IMR-90 (cell line): ENCODE results near the gene OPRL1. TPM values are rescaled to one million over a fixed set of nuclear protein-coding genes. Genes with fewer than 3 reads are reported as not detected.
A peak's percentile ranks its signal among the peaks of the same experiment; 100 is the strongest.

ENCODE experiments used
- ATAC-seq: fragments of 200-7000 bp; cut with Tn5 transposase; 2 replicates; pipeline ENCODE4 v1.9.1; 2020; ENCODE audit warnings: low read depth, mild to moderate bottlenecking, moderate library complexity
- BruUV-seq: library from RNA; stranded (reverse); fragments of 400-500 nt; replicated peaks from 2 replicates; lab custom pipeline; 2021; lab: Mats Ljungman, UMichigan
- CTCF ChIA-PET: fragments of 300-600 bp; formaldehyde crosslinking; extraction: SDS; loops from one replicate; lab custom pipeline; 2021; ENCODE audit warnings: antibody characterized with exemption; lab: Yijun Ruan, JAX
- POLR2A ChIA-PET: fragments of 300-600 bp; sonication (Branson Sonifier 250); formaldehyde crosslinking; loops from one replicate; lab custom pipeline; 2022; ENCODE audit warnings: antibody characterized with exemption; ENCODE audit not compliant: unreplicated experiment; lab: Charles Lee
- DNase-seq: peaks from one replicate; pipeline ENCODE4 v3.0.0; 2013
- H2AFZ ChIP-seq: replicated peaks from 2 replicates; pipeline ENCODE3; 2013; ENCODE audit warnings: low read length, mild to moderate bottlenecking; ENCODE audit not compliant: poor library complexity
- H2AK5ac ChIP-seq: 2 replicates; pipeline ENCODE4 v1.6.1; 2013; ENCODE audit warnings: low read depth, low read length, inconsistent platforms
- H2AK9ac ChIP-seq: replicated peaks from 2 replicates; pipeline ENCODE3; 2013; ENCODE audit warnings: mild to moderate bottlenecking, low read depth, low read length, moderate library complexity; ENCODE audit not compliant: poor library complexity
- H2BK120ac ChIP-seq: 2 replicates; pipeline ENCODE4 v1.6.1; 2013; ENCODE audit warnings: low read depth, low read length, inconsistent platforms
- H2BK15ac ChIP-seq: 3 replicates; pipeline ENCODE4 v1.6.1; 2013; ENCODE audit warnings: low read depth, low read length, inconsistent platforms
- H2BK20ac ChIP-seq: 2 replicates; pipeline ENCODE4 v1.6.1; 2013; ENCODE audit warnings: low read depth, mild to moderate bottlenecking, inconsistent platforms, low read length, moderate library complexity
- H2BK5ac ChIP-seq: 2 replicates; pipeline ENCODE4 v1.6.1; 2013; ENCODE audit warnings: mild to moderate bottlenecking, low read depth, low read length, inconsistent platforms; ENCODE audit not compliant: poor library complexity, severe bottlenecking
- H3K14ac ChIP-seq: replicated peaks from 2 replicates; pipeline ENCODE4 v1.6.1; 2013; ENCODE audit warnings: low read depth, low read length, inconsistent platforms
- H3K18ac ChIP-seq: 2 replicates; pipeline ENCODE4 v1.6.1; 2013; ENCODE audit warnings: low read depth, low read length, control low read depth
- H3K23ac ChIP-seq: 2 replicates; pipeline ENCODE4 v1.6.1; 2013; ENCODE audit warnings: low read depth, low read length, inconsistent platforms
- H3K27ac ChIP-seq: 2 replicates; pipeline ENCODE4 v1.5.1; 2013; ENCODE audit warnings: mild to moderate bottlenecking, control low read depth, low read length; ENCODE audit not compliant: insufficient read depth
- H3K27me3 ChIP-seq: 2 replicates; pipeline ENCODE4 v1.6.1; 2013; ENCODE audit warnings: low read length; ENCODE audit not compliant: control insufficient read depth, insufficient read depth
- H3K36me3 ChIP-seq: 2 replicates; pipeline ENCODE4 v1.6.1; 2013; ENCODE audit warnings: low read length, mixed read lengths; ENCODE audit not compliant: control insufficient read depth, insufficient read depth
- H3K4ac ChIP-seq: 2 replicates; pipeline ENCODE4 v1.6.1; 2013; ENCODE audit warnings: low read depth, low read length, inconsistent platforms
- H3K4me1 ChIP-seq: 2 replicates; pipeline ENCODE4 v1.6.1; 2013; ENCODE audit warnings: low read length, mixed read lengths; ENCODE audit not compliant: control insufficient read depth, insufficient read depth
- H3K4me2 ChIP-seq: 2 replicates; pipeline ENCODE4 v1.6.1; 2013; ENCODE audit warnings: low read depth, mild to moderate bottlenecking, control low read depth, low read length, moderate library complexity
- H3K4me3 ChIP-seq: 2 replicates; pipeline ENCODE4 v1.5.1; 2013; ENCODE audit warnings: low read depth, mild to moderate bottlenecking, control low read depth, low read length, moderate library complexity; ENCODE audit not compliant: insufficient read depth
- H3K56ac ChIP-seq: 2 replicates; pipeline ENCODE4 v1.6.1; 2013; ENCODE audit warnings: low read length, inconsistent platforms; ENCODE audit not compliant: insufficient read depth; ENCODE audit errors: extremely low read depth
- H3K79me1 ChIP-seq, 2 experiments: 2 replicates each; pipeline ENCODE4 v1.6.1; 2013; ENCODE audit warnings: low read length in 2 of 2, inconsistent platforms in 1 of 2, low read depth in 1 of 2
- H3K9ac ChIP-seq: 2 replicates; pipeline ENCODE4 v1.6.1; 2013; ENCODE audit warnings: low read depth, low read length, control low read depth
- H3K9me1 ChIP-seq: 2 replicates; pipeline ENCODE4 v1.6.1; 2013; ENCODE audit warnings: low read length, inconsistent platforms; ENCODE audit not compliant: insufficient read depth
- H3K9me3 ChIP-seq: 2 replicates; pipeline ENCODE4 v1.6.1; 2013; ENCODE audit warnings: low read length; ENCODE audit not compliant: control insufficient read depth, insufficient read depth
- H4K20me1 ChIP-seq: 2 replicates; pipeline ENCODE4 v1.6.1; 2013; ENCODE audit warnings: low read length, inconsistent platforms; ENCODE audit not compliant: insufficient read depth
- H4K5ac ChIP-seq: 2 replicates; pipeline ENCODE4 v1.6.1; 2013; ENCODE audit warnings: mild to moderate bottlenecking, low read depth, low read length, control low read depth
- H4K8ac ChIP-seq, 2 experiments: 2 replicates each; pipeline ENCODE4 v1.6.1; 2013; ENCODE audit warnings: low read depth in 2 of 2, low read length in 2 of 2, control low read depth in 1 of 2, inconsistent platforms in 1 of 2
- H4K91ac ChIP-seq: 2 replicates; pipeline ENCODE4 v1.6.1; 2013; ENCODE audit warnings: low read depth, low read length, inconsistent platforms; ENCODE audit not compliant: insufficient read depth
- CEBPB ChIP-seq: IDR thresholded peaks from 2 replicates; pipeline ENCODE4 v1.6.1; 2012; ENCODE audit warnings: low read depth, low read length, improper control_type of control experiment
- CTCF ChIP-seq: conservative IDR thresholded peaks from 2 replicates; pipeline ENCODE4 v1.5.1; 2012; ENCODE audit warnings: mild to moderate bottlenecking, low read depth, low read length, improper control_type of control experiment
- ELK1 ChIP-seq: fragments of 150-350 bp; IDR thresholded peaks from 2 replicates; pipeline ENCODE4 v1.6.1; 2016; ENCODE audit warnings: low read depth, mild to moderate bottlenecking, low read length, moderate library complexity, borderline replicate concordance
- FOS ChIP-seq: fragments of 150-350 bp; IDR thresholded peaks from 2 replicates; pipeline ENCODE4 v1.6.1; 2016; ENCODE audit warnings: low read depth, low read length
- MXI1 ChIP-seq: IDR thresholded peaks from 2 replicates; pipeline ENCODE4 v1.6.1; 2012; ENCODE audit warnings: low read depth, mild to moderate bottlenecking, low read length, moderate library complexity, borderline replicate concordance
- NFE2L2 ChIP-seq: fragments of 150-350 bp; IDR thresholded peaks from 2 replicates; pipeline ENCODE4 v1.6.1; 2016; ENCODE audit warnings: low read depth, mild to moderate bottlenecking, low read length
- RAD21 ChIP-seq: IDR thresholded peaks from 2 replicates; pipeline ENCODE4 v1.6.1; 2012; ENCODE audit warnings: low read length, improper control_type of control experiment
- RCOR1 ChIP-seq: IDR thresholded peaks from 2 replicates; pipeline ENCODE4 v1.6.1; 2012; ENCODE audit warnings: mild to moderate bottlenecking, low read length, improper control_type of control experiment; ENCODE audit not compliant: insufficient replicate concordance
- RFX5 ChIP-seq: IDR thresholded peaks from 2 replicates; pipeline ENCODE4 v1.8.0; 2012; ENCODE audit warnings: low read depth, mild to moderate bottlenecking, low read length, moderate library complexity
- WGBS, 2 experiments: methylation state at CpG; one replicate each; pipeline versions ENCODE4 v1.1.5 to v1.1.7; 2013; ENCODE audit warnings: missing lambda C conversion rate in 2 of 2; ENCODE audit not compliant: insufficient read length in 1 of 2; ENCODE audit errors: extremely low coverage in 2 of 2; 5-methylcytosine and 5-hydroxymethylcytosine counted together
- dilution Hi-C: fragments of 300-500 bp; cut with HindIII; formaldehyde crosslinking; loops from one replicate; pipeline ENCODE4 v1.14.3; 2018; ENCODE audit warnings: low sequenced_read_pairs; ENCODE audit not compliant: unreplicated experiment
- in situ Hi-C: fragments of 300-500 bp; cut with MboI; formaldehyde crosslinking; loops from 3 replicates; pipeline ENCODE4 v1.14.3; 2019; ENCODE audit warnings: low sequenced_read_pairs, inconsistent platforms, mixed read lengths
- intact Hi-C: fragments of 100-400 bp; cut with micrococcal nuclease; formaldehyde crosslinking; loops from 2 replicates; pipeline ENCODE4 v1.10.0; 2022
- polyA plus RNA-seq, 3 experiments: library from polyadenylated mRNA; depleted of rRNA; stranded (reverse); fragments of >200 nt; gene quantifications; 2 replicates each; pipeline ENCODE4 v1.2.3, GENCODE V29; 2012; ENCODE audit warnings: low replicate concordance in 1 of 3
- total RNA-seq: library from RNA; depleted of rRNA; stranded (reverse); fragments of >200 nt; gene quantifications from 2 replicates; pipeline ENCODE4 v1.2.3, GENCODE V29; 2012

The OPRL1 gene
- total and polyA plus RNA-seq, 2 of the 4 experiments (the other 2 are of a cell fraction), result 0.36 to 1.2 TPM

- ChIA-PET CTCF (no interaction called here), POLR2A (no interaction called here)
- 91% methylated on average over 12 of the region's 33 CpGs; no CpG with 5 or more reads in 1 of the 2 experiments for WGBS, 2 experiments
- Histone ChIP-seq H2AK9ac (no peak overlapping the region), H3K79me1 (no peaks in the 10 kb centered on the region), H4K8ac (no peak overlapping the region), H3K27me3 (peaks cover 37% of the 10 kb centered on the region; the same call in 1 of the 2 replicates), H3K56ac (no peak overlapping the region), H2BK20ac (no peak overlapping the region), H3K14ac (no peak overlapping the region), H4K20me1 (no peaks in the 10 kb centered on the region), H2AK5ac (no peak overlapping the region), H4K91ac (no peak overlapping the region), H3K4ac (no peak overlapping the region), H3K9ac (no peak overlapping the region), H3K18ac (no peak overlapping the region), H3K4me3 (no peak overlapping the region), H3K23ac (no peak overlapping the region), H3K27ac (no peak overlapping the region), H2BK5ac (no peak overlapping the region), H4K5ac (no peak overlapping the region), H2BK120ac (no peak overlapping the region), H3K9me3 (no peaks in the 10 kb centered on the region), H3K9me1 (no peaks in the 10 kb centered on the region), H3K4me2 (no peak overlapping the region), H2BK15ac (no peak overlapping the region), H2AFZ (peak overlapping the region; percentile 11), H3K4me1 (peaks cover 2% of the 10 kb centered on the region), H3K36me3 (no peaks in the 10 kb centered on the region)
- BruUV-seq, result no TSS peak
- in situ Hi-C loops (no loop called here), intact Hi-C loops (no loop called here), dilution Hi-C loops (no loop called here)
- DNase-seq, result no peak
- TF ChIP-seq RCOR1 (no peak), MXI1 (no peak), CEBPB (no peak), RAD21 (no peak), ELK1 (no peak), NFE2L2 (no peak), CTCF (no peak), RFX5 (no peak), FOS (no peak)
- ATAC-seq, result no peak
Measured at GRCh38 chr20:64052987-64053840, 26.7 kb upstream of the OPRL1 start.
